RWPE1 (cell line): ENCODE measurements around the gene CLDND2.

Experiments
- CTCF ChIA-PET: fragments of 350-600 bp; sonication (Branson Sonifier 250); formaldehyde crosslinking; extraction: SDS; loops from one replicate; lab custom pipeline; 2021; lab: Yijun Ruan, JAX
- POLR2A ChIA-PET: fragments of 400-600 bp; formaldehyde crosslinking; extraction: SDS; loops from one replicate; lab custom pipeline; 2020; ENCODE audit warnings: antibody characterized with exemption; ENCODE audit not compliant: low non-redundant PET; lab: Yijun Ruan, JAX
- DNase-seq: peaks from one replicate; pipeline ENCODE4 v3.0.0; 2012; ENCODE audit warnings: low spot score
- H3K27ac ChIP-seq: fragments of 450-650 bp; 2 replicates; pipeline ENCODE4 v1.5.1; 2017
- CTCF ChIP-seq: fragments of 450-650 bp; conservative IDR thresholded peaks from 2 replicates; pipeline ENCODE4 v1.5.1; 2017; ENCODE audit warnings: low read depth, mild to moderate bottlenecking

CLDND2 gene

GRCh38 chr19:51347209-51347928 lies 21.4 kb downstream of the CLDND2 start:
- CTCF ChIA-PET, result no interaction called here
- POLR2A ChIA-PET, result no interaction called here
- no peak for TF ChIP-seq CTCF
- no peak overlapping the region for H3K27ac ChIP-seq
- DNase-seq, result no peak

GRCh38 chr19:51346742-51347141 lies 22.1 kb downstream of the CLDND2 start:
- DNase-seq, result no peak
- no peak for TF ChIP-seq CTCF
- H3K27ac ChIP-seq, result no peak overlapping the region
- POLR2A ChIA-PET, result no interaction called here
- CTCF ChIA-PET, result no interaction called here

GRCh38 chr19:51345076-51345620 lies 23.7 kb downstream of the CLDND2 start:
- CTCF ChIA-PET, result interaction anchor here (0.6 kb wide), 1 partner anchor 17 kb away, joined by 3 read pairs; no protein-coding TSS in a partner anchor

DNA sequence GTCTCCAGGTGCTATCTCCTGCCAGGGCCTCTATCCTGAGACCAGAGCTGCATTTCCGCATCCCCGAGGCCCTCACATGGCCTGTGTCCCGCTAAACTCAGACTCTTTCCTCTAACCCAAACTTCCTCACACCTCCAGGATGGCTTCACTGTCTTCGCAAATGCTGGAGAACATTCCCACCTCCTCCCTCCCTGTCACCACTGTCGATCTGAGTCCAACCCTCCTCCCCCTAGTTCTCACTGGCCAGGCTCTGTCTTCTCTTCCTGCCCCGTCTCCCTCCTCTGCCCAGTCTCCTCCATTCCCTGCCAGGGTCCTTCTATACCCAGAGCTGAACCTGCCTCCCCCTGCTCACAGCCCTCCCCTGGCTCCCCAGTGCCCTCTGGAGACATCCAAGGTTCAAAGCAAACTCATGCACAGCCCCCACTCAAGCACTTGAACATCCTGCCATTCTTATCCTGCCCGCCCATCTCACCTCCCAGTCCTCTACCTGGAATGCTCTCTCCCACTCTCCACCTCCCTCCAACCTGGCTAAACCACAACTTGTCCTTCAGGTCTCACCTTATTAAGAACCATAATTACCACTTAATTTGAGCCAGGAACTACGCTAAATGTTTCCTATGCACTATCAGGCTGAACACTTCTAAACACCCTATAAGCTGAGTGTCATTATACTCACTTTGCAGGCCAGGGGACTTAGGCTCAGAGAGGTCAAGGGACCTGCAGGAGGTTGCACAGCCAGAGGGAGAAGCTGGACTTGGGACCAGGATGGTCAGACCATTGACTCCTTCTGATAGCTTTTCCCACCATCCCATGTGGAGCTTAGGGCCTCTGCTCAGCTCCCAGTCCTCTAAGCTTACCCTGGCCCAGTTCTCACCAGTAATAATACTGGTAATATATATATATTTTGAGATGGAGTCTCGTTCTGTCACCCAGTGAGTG lies 25.9 kb downstream of the CLDND2 start:
- peak overlapping the region; percentile 56 for H3K27ac ChIP-seq
- POLR2A ChIA-PET, result no interaction called here
- CTCF ChIA-PET, result interaction anchor here (0.6 kb wide), 1 partner anchor 42 kb away, joined by 3 read pairs; no protein-coding TSS in a partner anchor

More at GRCh38 chr19:51345076-51345620, 23.7 kb downstream of the CLDND2 start:
- no peak for DNase-seq
- POLR2A ChIA-PET, result no interaction called here
- peak overlapping the region; percentile 31 for H3K27ac ChIP-seq
- TF ChIP-seq CTCF, result no peak

GRCh38 chr19:51341976-51342580 lies 26.7 kb downstream of the CLDND2 start, which contains the start of gene VSIG10L:
VSIG10L (minus strand) TSS chr19:51342139; CDS start chr19:51342124, 15 bp downstream.
- ChIA-PET POLR2A (interaction anchor here (1.0 kb wide), 1 partner anchor 8 kb away, joined by 3 read pairs; no protein-coding TSS in a partner anchor), CTCF (interaction anchor here (0.6 to 1.0 kb wide), 2 partner anchors 43 to 56 kb away, joined by 3 to 7 read pairs; no protein-coding TSS in a partner anchor)
- no peak for TF ChIP-seq CTCF
- peak within 1 kb of the TSS; percentile 56 for H3K27ac ChIP-seq
- DNase-seq, result no peak

More for the DNA sequence above, 25.9 kb downstream of the CLDND2 start:
- no peak for DNase-seq
- TF ChIP-seq CTCF, result no peak

GRCh38 chr19:51341066-51341465 lies 27.7 kb downstream of the CLDND2 start:
- CTCF ChIA-PET, result interaction anchor here (0.6 to 1.0 kb wide), 4 partner anchors 9 to 96 kb away, joined by 3 to 7 read pairs (median 4); no protein-coding TSS in a partner anchor
- H3K27ac ChIP-seq, result peak overlapping the region; percentile 56
- POLR2A ChIA-PET, result no interaction called here
- TF ChIP-seq CTCF, result no peak
- DNase-seq, result no peak
